ENCODE measurements around the gene PLA2G4B. TPM values are rescaled to one million over a fixed set of nuclear protein-coding genes. Genes with fewer than 3 reads are reported as not detected.

The PLA2G4B gene
- total and polyA plus RNA-seq, 2 experiments from 2014 or later, result 2.7 to 19.6 TPM

DNA sequence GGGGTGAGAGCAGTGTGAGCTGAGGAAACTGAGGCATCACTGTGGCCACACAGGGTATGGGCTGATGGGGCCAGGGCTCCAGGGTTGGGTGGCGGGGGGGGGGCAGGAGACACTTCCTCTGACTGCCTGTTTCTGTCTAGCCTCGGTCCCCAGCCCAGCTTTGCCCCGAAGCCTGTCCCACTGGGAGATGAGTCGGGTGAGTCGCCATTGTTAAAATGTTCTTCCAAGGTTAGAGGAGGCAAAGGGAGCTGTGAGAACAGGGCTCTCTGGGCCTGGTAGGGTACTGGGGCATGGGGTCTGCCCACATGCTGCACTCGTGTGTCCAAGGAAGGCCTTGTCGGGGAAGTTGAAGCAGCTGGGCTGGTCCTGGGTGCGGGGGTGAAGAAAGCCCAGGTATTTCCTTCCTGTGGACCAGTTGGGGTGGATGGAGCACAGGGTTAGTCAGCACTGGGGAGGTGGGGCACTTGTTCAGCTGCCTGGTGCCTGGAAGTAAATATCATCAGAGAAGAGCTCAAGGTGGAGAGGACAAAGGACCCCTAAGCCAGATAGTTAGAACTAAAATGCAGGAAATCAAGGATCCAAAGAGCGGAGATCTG, 19.1 kb upstream of the PLA2G4B start:
- Histone ChIP-seq H4K20me1 (ENCODE audit: insufficient read depth, poor library complexity, severe bottlenecking) (no peaks in the 10 kb centered on the region), H2AFZ (no peak overlapping the region), H3K9me3 (ENCODE audit: low read depth) (no peaks in the 10 kb centered on the region), H3K4me2 (no peak overlapping the region), H3K27ac (no peak overlapping the region), H3K27me3 (no peaks in the 10 kb centered on the region), H3K9me2 (replicated peaks; ENCODE audit: insufficient read depth) (no peaks in the 10 kb centered on the region), H3K4me1 (ENCODE audit: insufficient read depth) (no peaks in the 10 kb centered on the region), H3K36me3 (replicated peaks; ENCODE audit: insufficient read depth, low read depth) (no peaks in the 10 kb centered on the region), H3K79me2 (no peaks in the 10 kb centered on the region), H3K4me3 (no peak overlapping the region)
- WGBS (ENCODE audit: low lambda C conversion rate, missing lambda C conversion rate), result 95% methylated on average over 8 of the region's 9 CpGs
- TF ChIP-seq CTCF (IDR thresholded peaks at IDR 0.05; ENCODE audit: poor library complexity) (no peak), EZH2 (IDR thresholded peaks at IDR 0.05; ENCODE audit: borderline replicate concordance) (no peak), EZH2phosphoT487 (IDR thresholded peaks at IDR 0.05; ENCODE audit: low read depth, severe bottlenecking, unreplicated experiment) (no peak)
- DNase-seq (ENCODE audit: low spot score), result no peak

DNA sequence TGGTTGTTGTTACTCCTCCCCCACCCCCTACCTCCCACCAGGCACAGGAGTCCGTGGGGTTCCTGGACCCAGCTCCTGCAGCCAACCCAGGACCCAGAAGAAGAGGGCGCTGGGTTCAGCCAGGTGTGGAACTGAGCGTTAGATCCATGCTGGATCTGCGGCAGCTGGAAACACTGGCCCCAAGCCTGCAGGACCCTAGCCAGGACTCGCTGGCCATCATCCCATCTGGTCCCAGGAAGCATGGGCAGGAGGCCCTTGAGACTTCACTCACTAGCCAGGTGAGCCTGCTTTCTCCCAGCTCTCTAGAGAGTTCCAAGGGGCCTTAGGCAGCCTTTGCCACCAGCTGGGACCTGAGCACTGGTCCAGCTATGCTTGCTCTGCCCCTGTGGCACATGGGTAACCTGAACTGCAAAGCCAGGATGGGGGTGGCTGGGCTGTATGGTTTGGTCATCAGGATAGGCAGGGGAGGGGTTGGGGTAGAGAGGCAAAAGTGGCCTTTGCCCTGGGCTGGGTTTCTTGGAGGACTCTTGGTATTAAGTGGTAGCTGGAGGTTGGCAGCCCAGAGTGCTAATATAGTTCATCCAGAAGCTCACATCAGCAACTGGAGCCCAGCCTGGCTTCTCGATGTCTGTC, 17.7 kb upstream of the PLA2G4B start:
- H3K9me2 ChIP-seq (replicated peaks; ENCODE audit: insufficient read depth), result no peaks in the 10 kb centered on the region
- H3K36me3 ChIP-seq (replicated peaks; ENCODE audit: insufficient read depth, low read depth), result no peaks in the 10 kb centered on the region
- TF ChIP-seq EZH2 (IDR thresholded peaks at IDR 0.05; ENCODE audit: borderline replicate concordance), result no peak
- no peak for TF ChIP-seq CTCF (IDR thresholded peaks at IDR 0.05; ENCODE audit: poor library complexity)
- TF ChIP-seq EZH2phosphoT487 (IDR thresholded peaks at IDR 0.05; ENCODE audit: low read depth, severe bottlenecking, unreplicated experiment), result no peak
- no peaks in the 10 kb centered on the region for H3K9me3 ChIP-seq (ENCODE audit: low read depth)
- no peak overlapping the region for H2AFZ ChIP-seq
- H3K4me1 ChIP-seq (ENCODE audit: insufficient read depth), result no peaks in the 10 kb centered on the region
- no peak overlapping the region for H3K4me3 ChIP-seq
- no peaks in the 10 kb centered on the region for H3K79me2 ChIP-seq
- WGBS (ENCODE audit: low lambda C conversion rate, missing lambda C conversion rate), result 95% methylated on average over 6 of the region's 6 CpGs
- H3K27me3 ChIP-seq, result no peaks in the 10 kb centered on the region
- no peak overlapping the region for H3K4me2 ChIP-seq
- DNase-seq (ENCODE audit: low spot score), result no peak
- H4K20me1 ChIP-seq (ENCODE audit: insufficient read depth, poor library complexity, severe bottlenecking), result no peaks in the 10 kb centered on the region
- no peak overlapping the region for H3K27ac ChIP-seq

DNA sequence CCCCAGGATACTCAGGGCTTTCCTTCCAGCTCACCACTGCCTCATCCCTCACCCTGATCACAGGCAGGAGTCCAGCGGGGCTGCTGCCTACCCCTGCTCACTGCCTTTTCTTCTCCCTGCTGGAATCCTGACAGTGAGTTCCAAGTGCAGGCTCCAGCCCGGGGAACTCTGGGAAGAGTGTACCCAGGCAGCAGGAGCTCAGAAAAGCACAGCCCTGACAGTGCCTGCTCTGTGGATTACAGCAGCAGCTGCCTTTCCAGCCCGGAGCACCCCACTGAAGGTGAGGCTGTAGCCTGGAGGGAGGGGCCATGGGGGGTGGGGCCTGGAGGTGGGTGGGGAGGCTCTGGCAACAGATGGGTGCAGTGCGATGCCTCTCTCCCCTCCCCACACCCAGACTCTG, 16.8 kb upstream of the PLA2G4B start:
- DNase-seq (ENCODE audit: low spot score), result no peak
- Histone ChIP-seq H3K36me3 (replicated peaks; ENCODE audit: insufficient read depth, low read depth) (no peaks in the 10 kb centered on the region), H4K20me1 (ENCODE audit: insufficient read depth, poor library complexity, severe bottlenecking) (no peaks in the 10 kb centered on the region), H3K27me3 (no peaks in the 10 kb centered on the region), H3K4me2 (no peak overlapping the region), H3K9me3 (ENCODE audit: low read depth) (no peaks in the 10 kb centered on the region), H3K79me2 (no peaks in the 10 kb centered on the region), H3K4me3 (no peak overlapping the region), H2AFZ (no peak overlapping the region), H3K9me2 (replicated peaks; ENCODE audit: insufficient read depth) (no peaks in the 10 kb centered on the region), H3K27ac (no peak overlapping the region), H3K4me1 (ENCODE audit: insufficient read depth) (no peaks in the 10 kb centered on the region)
- TF ChIP-seq CTCF (IDR thresholded peaks at IDR 0.05; ENCODE audit: poor library complexity) (no peak), EZH2 (IDR thresholded peaks at IDR 0.05; ENCODE audit: borderline replicate concordance) (no peak), EZH2phosphoT487 (IDR thresholded peaks at IDR 0.05; ENCODE audit: low read depth, severe bottlenecking, unreplicated experiment) (no peak)
- 90% methylated on average over 4 of the region's 4 CpGs for WGBS (ENCODE audit: low lambda C conversion rate, missing lambda C conversion rate)
